H1 (cell line): ENCODE measurements around the gene CADM2. TPM values are rescaled to one million over a fixed set of nuclear protein-coding genes. Genes with fewer than 3 reads are reported as not detected.

Source experiments
- CTCF ChIA-PET: fragments of 300-600 bp; sonication (Branson Sonifier 250); formaldehyde crosslinking; loops from one replicate; lab custom pipeline; 2021; ENCODE audit not compliant: partially characterized antibody; lab: Charles Lee
- POLR2A ChIA-PET: fragments of 300-600 bp; sonication (Branson Sonifier 250); formaldehyde crosslinking; loops from one replicate; lab custom pipeline; 2021; ENCODE audit warnings: inconsistent platforms; ENCODE audit not compliant: partially characterized antibody; lab: Charles Lee
- DNase-seq, 2 experiments: peaks; one replicate each; pipeline versions ENCODE4 v3.0.0 to v3.0.0-alpha.2; 2010 to 2022; ENCODE audit warnings: low spot score in 2 of 2, low read depth in 1 of 2, mixed read lengths in 1 of 2
- FAIRE-seq: peaks from 2 replicates; lab custom pipeline; 2011; peaks lifted over from hg19 to GRCh38; lab: Jason Lieb, UNC
- H2AFZ ChIP-seq: 2 replicates; pipeline ENCODE4 v1.8.1; 2012; ENCODE audit warnings: low read length, inconsistent platforms
- H2AK5ac ChIP-seq: 2 replicates; pipeline ENCODE4 v1.6.1; 2013; ENCODE audit warnings: low read depth, low read length
- H2BK120ac ChIP-seq: replicated peaks from 2 replicates; pipeline ENCODE3; 2013; ENCODE audit warnings: low read depth, low read length, inconsistent platforms
- H2BK12ac ChIP-seq: 2 replicates; pipeline ENCODE4 v1.6.1; 2013; ENCODE audit warnings: low read depth, low read length
- H2BK15ac ChIP-seq: 2 replicates; pipeline ENCODE4 v1.6.1; 2013; ENCODE audit warnings: low read length
- H2BK20ac ChIP-seq: 2 replicates; pipeline ENCODE4 v1.6.1; 2013; ENCODE audit warnings: low read length
- H2BK5ac ChIP-seq: 2 replicates; pipeline ENCODE4 v1.6.1; 2013; ENCODE audit warnings: low read depth, low read length
- H3K14ac ChIP-seq: 2 replicates; pipeline ENCODE4 v1.6.1; 2013; ENCODE audit warnings: inconsistent platforms; ENCODE audit not compliant: insufficient read length
- H3K18ac ChIP-seq: 2 replicates; pipeline ENCODE4 v1.6.1; 2013; ENCODE audit warnings: low read length; ENCODE audit errors: extremely low read depth
- H3K23ac ChIP-seq: 2 replicates; pipeline ENCODE4 v1.6.1; 2013; ENCODE audit warnings: inconsistent platforms; ENCODE audit not compliant: insufficient read length
- H3K23me2 ChIP-seq: 2 replicates; pipeline ENCODE4 v1.6.1; 2013; ENCODE audit warnings: low read depth, low read length
- H3K27ac ChIP-seq: 2 replicates; pipeline ENCODE4 v1.6.1; 2011; ENCODE audit warnings: low read depth, low read length, inconsistent platforms
- H3K27me3 ChIP-seq, 4 experiments: replicated peaks in 1 of 4; 1 replicate in 1 of 4; 2 replicates in 3 of 4; pipeline versions ENCODE4 v1.6.1 to v1.8.1; 2011 to 2013; ENCODE audit warnings: low read length in 3 of 4, mild to moderate bottlenecking in 3 of 4, inconsistent platforms in 2 of 4, mixed read lengths in 2 of 4, moderate library complexity in 1 of 4; ENCODE audit not compliant: control insufficient read depth in 3 of 4, insufficient read depth in 3 of 4; ENCODE audit errors: extremely low read depth in 1 of 4
- H3K36me3 ChIP-seq, 4 experiments: 2 replicates each; pipeline versions ENCODE4 v1.6.1 to v1.8.1; 2011 to 2013; ENCODE audit warnings: mild to moderate bottlenecking in 4 of 4, low read length in 3 of 4, moderate library complexity in 2 of 4, control low read depth in 1 of 4, inconsistent platforms in 1 of 4; ENCODE audit not compliant: insufficient read depth in 4 of 4, control insufficient read depth in 2 of 4
- H3K4ac ChIP-seq: replicated peaks from 2 replicates; pipeline ENCODE3; 2013; ENCODE audit warnings: low read length, low read depth, mixed read lengths, inconsistent platforms; ENCODE audit not compliant: insufficient read length
- H3K4me1 ChIP-seq, 4 experiments: replicated peaks in 1 of 4; 1 replicate in 1 of 4; 2 replicates in 3 of 4; pipeline versions ENCODE4 v1.6.1 to v1.8.1; 2011 to 2013; ENCODE audit warnings: low read length in 3 of 4, inconsistent platforms in 2 of 4, mixed read lengths in 1 of 4; ENCODE audit not compliant: insufficient read depth in 4 of 4, control insufficient read depth in 3 of 4
- H3K4me2 ChIP-seq, 2 experiments: 2 replicates each; pipeline versions ENCODE4 v1.6.1 to v1.8.1; 2011 to 2013; ENCODE audit warnings: low read depth in 2 of 2, low read length in 2 of 2, control low read depth in 1 of 2, inconsistent platforms in 1 of 2, mild to moderate bottlenecking in 1 of 2; ENCODE audit not compliant: insufficient read depth in 1 of 2
- H3K4me3 ChIP-seq, 4 experiments: fragments of 200-600, 300-600 bp in 1 of 4; sonication (generic), shearing (Covaris generic), sonication (Bioruptor Twin) in 1 of 4; 2 replicates each; pipeline versions ENCODE4 v1.5.1 to v1.8.1; 2011 to 2016; ENCODE audit warnings: low read length in 4 of 4, low read depth in 3 of 4, control low read depth in 2 of 4, inconsistent platforms in 2 of 4, mild to moderate bottlenecking in 2 of 4, mixed read lengths in 1 of 4, moderate library complexity in 1 of 4; ENCODE audit not compliant: insufficient read depth in 2 of 4; ENCODE audit errors: extremely low read depth in 1 of 4
- H3K56ac ChIP-seq: replicated peaks from 2 replicates; pipeline ENCODE3; 2013; ENCODE audit warnings: low read depth, mild to moderate bottlenecking, mixed read lengths, low read length, inconsistent platforms; ENCODE audit not compliant: insufficient read length
- H3K79me1 ChIP-seq: 2 replicates; pipeline ENCODE4 v1.6.1; 2013; ENCODE audit warnings: low read depth, low read length, control low read depth
- H3K79me2 ChIP-seq, 2 experiments: 2 replicates each; pipeline versions ENCODE4 v1.6.1 to v1.8.1; 2012 to 2013; ENCODE audit warnings: low read length in 2 of 2, mild to moderate bottlenecking in 2 of 2, inconsistent platforms in 1 of 2; ENCODE audit not compliant: insufficient read depth in 2 of 2, control insufficient read depth in 1 of 2
- H3K9ac ChIP-seq, 4 experiments: replicated peaks in 1 of 4; 1 replicate in 1 of 4; 2 replicates in 3 of 4; pipeline versions ENCODE4 v1.6.1 to v1.8.1; 2011 to 2013; ENCODE audit warnings: low read depth in 3 of 4, low read length in 3 of 4, control low read depth in 2 of 4, mild to moderate bottlenecking in 2 of 4, moderate library complexity in 2 of 4, inconsistent platforms in 1 of 4; ENCODE audit errors: extremely low read depth in 1 of 4
- H3K9me3 ChIP-seq, 2 experiments: 2 replicates each; pipeline versions ENCODE4 v1.6.1 to v1.8.1; 2012 to 2013; ENCODE audit warnings: mild to moderate bottlenecking in 2 of 2, moderate library complexity in 2 of 2, control low read depth in 1 of 2, inconsistent platforms in 1 of 2, low read depth in 1 of 2, low read length in 1 of 2, mixed read lengths in 1 of 2; ENCODE audit not compliant: insufficient read depth in 2 of 2
- H4K20me1 ChIP-seq, 2 experiments: replicated peaks in 1 of 2; 2 replicates each; pipeline versions ENCODE3 to v1.8.1; 2011 to 2013; ENCODE audit warnings: inconsistent platforms in 2 of 2, low read length in 2 of 2, mild to moderate bottlenecking in 1 of 2; ENCODE audit not compliant: insufficient read depth in 2 of 2, control insufficient read depth in 1 of 2
- H4K5ac ChIP-seq: 2 replicates; pipeline ENCODE4 v1.6.1; 2013; ENCODE audit warnings: low read length, low read depth, mixed read lengths, inconsistent platforms; ENCODE audit not compliant: insufficient read length
- H4K8ac ChIP-seq: 2 replicates; pipeline ENCODE4 v1.8.0; 2013; ENCODE audit warnings: mild to moderate bottlenecking, moderate library complexity, low read length, inconsistent platforms; ENCODE audit not compliant: insufficient read depth; ENCODE audit errors: extremely low read depth
- H4K91ac ChIP-seq: replicated peaks from 2 replicates; pipeline ENCODE3; 2013; ENCODE audit warnings: low read length, mixed read lengths, inconsistent platforms; ENCODE audit not compliant: insufficient read length
- BRCA1 ChIP-seq: IDR thresholded peaks from 2 replicates; pipeline ENCODE4 v1.6.1; 2012; ENCODE audit warnings: low read depth, low read length, improper control_type of control experiment
- CBX5 ChIP-seq: fragments of 300-800, 300-1000 bp; sonication (generic); IDR thresholded peaks from 2 replicates; pipeline ENCODE4 v1.7.1; 2016; ENCODE audit warnings: antibody characterized with exemption, low read length, low read depth
- CBX8 ChIP-seq: fragments of 300-800, 300-1000 bp; sonication (generic); IDR thresholded peaks from 2 replicates; pipeline ENCODE4 v1.7.1; 2016; ENCODE audit warnings: low read depth, low read length, borderline replicate concordance
- FOSL1 ChIP-seq: IDR thresholded peaks from 2 replicates; pipeline ENCODE4 v1.6.1; 2011; ENCODE audit warnings: mild to moderate bottlenecking, low read depth, low read length, moderate library complexity; ENCODE audit not compliant: insufficient read depth
- KDM5A ChIP-seq: fragments of 200-600 bp; IDR thresholded peaks from 2 replicates; pipeline ENCODE4 v1.7.1; 2012; ENCODE audit warnings: mild to moderate bottlenecking, low read length, inconsistent platforms, mixed read lengths
- NRF1 ChIP-seq: IDR thresholded peaks from 2 replicates; pipeline ENCODE4 v1.6.1; 2011; ENCODE audit warnings: mild to moderate bottlenecking, low read depth, low read length, improper control_type of control experiment
- POLR2A ChIP-seq, 2 experiments: IDR thresholded peaks; 1 replicate in 1 of 2; 2 replicates in 1 of 2; pipeline ENCODE4 v1.6.1; 2011; ENCODE audit warnings: low read depth in 2 of 2, low read length in 2 of 2, mild to moderate bottlenecking in 2 of 2; ENCODE audit errors: control extremely low read depth in 1 of 2
- SAP30 ChIP-seq: fragments of 300-600 bp; sonication (generic); IDR thresholded peaks from 2 replicates; pipeline ENCODE4 v1.7.1; 2012; ENCODE audit warnings: low read length, moderate library complexity, mild to moderate bottlenecking, inconsistent platforms; ENCODE audit not compliant: insufficient read depth, insufficient replicate concordance
- SP2 ChIP-seq: IDR thresholded peaks from 2 replicates; pipeline ENCODE4 v1.6.1; 2012; ENCODE audit warnings: mild to moderate bottlenecking, low read length, inconsistent platforms
- TAF7 ChIP-seq: optimal IDR thresholded peaks from 2 replicates; pipeline ENCODE3; 2011; ENCODE audit warnings: low read depth, mild to moderate bottlenecking, inconsistent platforms, low read length, moderate library complexity, borderline replicate concordance
- TEAD4 ChIP-seq: IDR thresholded peaks from 2 replicates; pipeline ENCODE4 v1.6.1; 2012; ENCODE audit warnings: low read depth, low read length, inconsistent platforms, mixed read lengths
- ZNF274 ChIP-seq: IDR thresholded peaks from 2 replicates; pipeline ENCODE4 v1.7.0; 2012; ENCODE audit warnings: low read length, borderline replicate concordance; ENCODE audit errors: extremely low read depth
- WGBS, 2 experiments: shearing (Covaris generic) in 1 of 2; methylation state at CpG; one replicate each; pipeline versions ENCODE4 v1.1.6 to v1.1.7; 2013 to 2015; ENCODE audit warnings: low lambda C conversion rate in 2 of 2, mixed read lengths in 2 of 2, inconsistent platforms in 1 of 2, low coverage in 1 of 2, missing lambda C conversion rate in 1 of 2; ENCODE audit not compliant: insufficient replicate concordance in 2 of 2, insufficient coverage in 1 of 2, insufficient read length in 1 of 2; ENCODE audit errors: extremely low coverage in 1 of 2, missing lambda C conversion rate in 1 of 2; 5-methylcytosine and 5-hydroxymethylcytosine counted together
- polyA plus RNA-seq, 7 experiments: library from polyadenylated mRNA; depleted of rRNA in 3 of 7; stranded (reverse) in 5 of 7; unstranded in 2 of 7; fragments of >200 nt in 5 of 7; fragments of 200-250 nt in 2 of 7; gene quantifications; 1 replicate in 5 of 7; 2 replicates in 1 of 7; 4 replicates in 1 of 7; pipeline versions ENCODE4 v1.2.1 to v1.2.3, GENCODE V29; 2011 to 2013; ENCODE audit warnings: missing spikeins in 2 of 7, mixed read lengths in 2 of 7
- total RNA-seq: library from RNA; stranded (reverse); fragmentation: NEBNext Ultra II Directional; extraction: Animal tissue kit (Norgen Biotek cat#: 25700); gene quantifications from 2 replicates; pipeline ENCODE4 v1.2.1, GENCODE V29; 2021

Gene CADM2
- total and polyA plus RNA-seq, 2 of the 8 experiments (the other 6 are each of a cell fraction or from before 2014, with no cell fraction given), result 14.9 to 20.9 TPM

DNA sequence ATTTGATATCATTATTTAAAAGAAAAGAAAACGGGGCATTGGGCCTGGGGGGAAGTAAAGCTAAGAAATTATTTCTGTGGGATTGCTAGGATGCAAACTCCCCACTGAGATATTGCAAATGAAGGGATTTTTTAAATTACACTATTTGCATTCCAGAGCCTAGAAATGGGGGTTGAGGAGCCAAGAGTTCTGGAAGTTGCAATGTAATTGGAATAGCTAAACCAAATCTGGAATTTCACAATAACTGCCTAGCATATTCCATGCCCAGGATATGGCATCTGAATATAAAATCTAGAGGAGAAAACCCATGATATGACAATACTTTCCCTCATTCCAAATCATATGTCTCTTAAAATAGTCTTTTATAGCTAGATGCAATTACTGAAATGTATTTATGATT lies 93.0 kb downstream of the CADM2 start:
- DNase-seq (no peak), FAIRE-seq (no peak)
- Histone ChIP-seq H2AK5ac (no peak overlapping the region), H4K91ac (no peak overlapping the region), H2AFZ (no peak overlapping the region), H3K9me3 (no peaks in the 10 kb centered on the region), H2BK12ac (no peak overlapping the region), H3K23ac (no peak overlapping the region), H3K14ac (no peak overlapping the region), H2BK15ac (no peak overlapping the region), H4K20me1 (no peaks in the 10 kb centered on the region), H2BK20ac (no peak overlapping the region), H3K18ac (no peak overlapping the region), H3K4me1 (peaks cover 0 to 4% (median 0%) of the 10 kb centered on the region in 4 experiments; a peak in 1 of 7 replicates), H3K27ac (no peak overlapping the region), H3K27me3 (no peaks in the 10 kb centered on the region), H2BK120ac (no peak overlapping the region), H3K4ac (no peak overlapping the region), H3K23me2 (no peaks in the 10 kb centered on the region), H3K79me1 (no peaks in the 10 kb centered on the region), H3K79me2 (no peaks in the 10 kb centered on the region), H3K4me3 (peak overlapping the region in 1 of 4 experiments; percentile 4; a peak in 1 of 8 replicates), H3K9ac (no peak overlapping the region), H2BK5ac (no peak overlapping the region), H3K56ac (no peak overlapping the region), H4K8ac (no peak overlapping the region), H4K5ac (no peak overlapping the region), H3K4me2 (no peak overlapping the region), H3K36me3 (no peaks in the 10 kb centered on the region)
- 46% methylated on average over 1 of the region's 1 CpG; no CpG with 5 or more reads in 1 of the 2 experiments for WGBS, 2 experiments
- POLR2A ChIA-PET, result interaction anchor here (1.8 kb wide), 1 partner anchor 93 kb away, joined by 4 read pairs; the partner anchor contains the start of gene CADM2
- TF ChIP-seq FOSL1, result no peak
- no peak for TF ChIP-seq TEAD4
- TF ChIP-seq POLR2A (IDR thresholded peaks at IDR 0.05; ENCODE audit: control extremely low read depth in 1 of 2, low read depth in 2 of 2, low read length in 2 of 2), result no peak
- no peak for TF ChIP-seq SP2
- TF ChIP-seq ZNF274, result no peak
- no peak for TF ChIP-seq NRF1
- TF ChIP-seq SAP30, result no peak
- TF ChIP-seq KDM5A, result no peak
- no peak for TF ChIP-seq TAF7
- TF ChIP-seq CBX5, result no peak
- no peak for TF ChIP-seq BRCA1
- TF ChIP-seq CBX8, result no peak
- CTCF ChIA-PET, result no interaction called here
